CMK (cell line): ENCODE results near the gene GPA33.

Experiments
- DNase-seq: peaks from one replicate; pipeline ENCODE4 v3.0.0-alpha.2; 2010; ENCODE audit warnings: low read depth

Gene GPA33, protein sequence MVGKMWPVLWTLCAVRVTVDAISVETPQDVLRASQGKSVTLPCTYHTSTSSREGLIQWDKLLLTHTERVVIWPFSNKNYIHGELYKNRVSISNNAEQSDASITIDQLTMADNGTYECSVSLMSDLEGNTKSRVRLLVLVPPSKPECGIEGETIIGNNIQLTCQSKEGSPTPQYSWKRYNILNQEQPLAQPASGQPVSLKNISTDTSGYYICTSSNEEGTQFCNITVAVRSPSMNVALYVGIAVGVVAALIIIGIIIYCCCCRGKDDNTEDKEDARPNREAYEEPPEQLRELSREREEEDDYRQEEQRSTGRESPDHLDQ

DNA sequence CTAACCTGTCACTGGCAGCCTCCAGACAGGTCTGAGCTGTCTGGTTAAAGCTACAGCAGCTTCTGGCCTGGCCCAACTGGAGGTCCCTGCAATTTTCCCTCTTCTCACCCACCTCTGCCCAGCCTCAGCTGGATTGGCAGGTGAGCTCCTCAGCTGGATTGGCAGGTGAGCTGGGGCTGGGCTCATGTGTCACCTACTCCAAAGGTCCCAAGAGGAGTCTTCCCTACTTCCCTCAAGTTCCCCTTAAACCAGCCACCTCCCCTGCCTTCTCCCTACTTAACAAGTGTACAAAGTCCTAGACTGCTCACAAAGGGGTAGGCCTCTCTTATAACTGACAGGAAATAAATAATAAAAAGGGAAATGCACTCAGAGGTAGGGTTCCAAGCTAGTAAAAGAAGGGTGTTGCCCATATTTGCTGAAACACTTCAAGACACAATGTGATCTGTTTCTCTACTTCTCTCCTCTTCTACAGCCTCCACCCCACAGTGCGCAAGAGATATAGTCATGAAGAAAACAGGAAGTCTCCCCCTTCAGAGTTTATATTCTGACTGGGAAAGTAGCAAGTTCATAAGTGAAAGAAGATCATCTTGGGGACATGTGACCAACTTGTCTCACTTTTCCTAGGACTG is at the start of gene GPA33:
Gene GPA33 (minus strand): TSS at position 64 of the 629 bp plus-strand sequence. CDS start 90 bp downstream, outside the sequence.
- no peak for DNase-seq

DNA sequence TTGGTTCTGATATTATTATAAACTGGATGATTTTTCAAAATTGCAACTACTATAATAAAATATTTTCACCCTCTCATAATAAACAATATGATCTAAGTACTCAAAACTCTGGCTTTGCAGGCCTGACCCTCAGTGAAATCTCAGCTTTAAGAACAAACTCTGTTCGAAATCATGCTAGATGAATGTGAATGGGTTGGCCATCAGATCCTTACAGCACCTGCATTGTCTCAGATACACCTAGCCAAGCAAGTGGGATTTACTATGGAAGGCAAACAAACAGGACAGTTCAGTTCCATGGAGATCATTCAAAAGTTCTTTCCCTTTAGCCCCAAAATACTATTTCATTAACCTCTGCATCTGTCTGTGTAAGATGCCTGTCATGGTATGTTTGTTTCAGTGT is 48.5 kb upstream of the GPA33 start:
- DNase-seq = no peak

DNA sequence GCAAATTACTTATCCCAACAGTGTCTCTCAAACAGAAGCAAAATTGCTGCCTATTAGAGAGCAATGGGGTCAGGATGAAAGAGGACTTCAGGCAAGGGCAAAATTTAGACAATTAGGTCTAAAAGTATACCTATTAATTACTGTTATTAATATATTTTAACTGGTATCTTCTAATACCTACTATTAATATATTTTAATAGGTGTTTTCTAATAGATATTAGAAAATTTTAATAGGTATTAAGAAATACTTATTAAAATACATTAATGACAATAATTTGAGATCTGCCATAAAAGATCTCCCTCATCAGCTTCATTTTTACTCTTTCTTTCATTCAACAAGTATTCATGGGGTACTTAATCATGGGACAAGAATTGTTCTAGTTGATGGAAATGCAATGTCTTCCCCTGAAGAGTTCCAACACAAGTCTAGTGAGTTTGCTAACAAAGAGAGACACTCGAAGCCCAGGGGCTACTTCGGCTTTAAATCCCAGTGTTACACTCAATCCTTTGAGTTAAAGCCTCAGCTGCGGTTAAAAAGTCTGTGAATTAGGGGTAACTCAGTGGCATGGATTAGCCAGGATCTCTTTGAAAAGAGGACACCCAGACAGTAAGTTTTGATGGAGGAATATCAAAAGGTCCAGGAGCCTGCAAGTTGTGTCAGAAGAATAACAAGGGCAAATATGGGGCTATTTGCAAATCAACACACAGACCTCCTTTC is 47.8 kb upstream of the GPA33 start:
- DNase-seq = no peak

DNA sequence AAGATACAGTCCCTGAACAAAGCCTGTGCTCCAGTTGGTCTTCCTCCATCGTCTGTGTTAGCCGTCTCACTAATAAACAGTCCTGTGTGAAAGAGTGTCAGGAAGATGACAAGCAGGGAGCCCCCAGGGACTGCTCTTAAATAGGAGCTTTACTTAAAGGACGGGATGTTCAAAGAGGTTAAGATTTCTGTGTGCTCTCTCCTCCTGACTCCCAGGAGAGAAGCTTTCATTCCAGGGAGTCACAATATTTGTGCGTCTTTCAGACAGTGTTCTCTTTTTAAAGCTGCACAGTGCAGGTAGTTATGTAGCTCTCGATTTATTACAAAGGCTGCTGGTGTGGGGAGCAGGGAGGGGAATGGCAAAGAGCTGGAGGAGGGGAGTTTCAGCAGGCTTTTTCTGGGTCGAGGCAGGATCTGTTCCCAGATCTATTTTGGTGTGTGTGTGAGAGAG is 47.2 kb upstream of the GPA33 start:
- DNase-seq = no peak

DNA sequence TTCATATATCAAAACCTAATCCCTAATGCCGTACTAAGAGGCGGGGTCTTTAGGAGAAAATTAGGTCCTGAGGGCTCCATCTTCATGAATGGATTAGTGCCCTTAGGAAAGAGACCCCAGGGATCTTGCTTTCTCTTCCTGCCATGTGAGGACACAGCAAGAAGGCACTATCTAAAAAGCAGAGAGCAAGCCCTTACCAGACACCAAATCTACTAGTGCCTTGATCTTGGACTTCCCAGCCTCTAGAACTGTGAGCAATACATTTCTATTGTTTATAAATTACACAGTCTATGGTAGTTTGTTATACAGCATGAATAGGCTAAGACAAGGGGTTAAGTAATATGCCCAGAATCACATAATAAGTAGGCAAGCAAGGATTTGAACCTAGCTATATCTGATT is 46.6 kb upstream of the GPA33 start:
- DNase-seq = no peak

DNA sequence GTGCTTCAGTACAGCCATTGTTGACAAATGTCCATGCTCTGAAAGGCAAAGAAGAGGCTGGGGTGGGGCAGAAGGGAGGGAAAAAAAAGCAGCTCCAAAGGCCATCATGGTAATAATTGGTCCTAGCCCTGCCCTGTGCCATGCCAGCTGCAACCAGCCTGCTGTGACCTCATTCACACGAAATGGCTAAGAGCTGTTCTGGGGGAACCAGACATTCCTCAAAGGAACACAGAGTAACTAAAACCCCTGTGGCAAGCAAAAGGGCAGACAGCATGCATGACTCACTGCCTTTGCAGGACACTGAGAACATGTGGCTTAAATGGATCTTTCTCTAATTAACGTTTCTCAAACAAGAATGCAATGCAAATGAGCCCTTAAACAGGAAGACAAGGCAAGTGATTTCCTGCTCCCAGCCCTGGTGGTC is 46.0 kb upstream of the GPA33 start:
- no peak for DNase-seq

DNA sequence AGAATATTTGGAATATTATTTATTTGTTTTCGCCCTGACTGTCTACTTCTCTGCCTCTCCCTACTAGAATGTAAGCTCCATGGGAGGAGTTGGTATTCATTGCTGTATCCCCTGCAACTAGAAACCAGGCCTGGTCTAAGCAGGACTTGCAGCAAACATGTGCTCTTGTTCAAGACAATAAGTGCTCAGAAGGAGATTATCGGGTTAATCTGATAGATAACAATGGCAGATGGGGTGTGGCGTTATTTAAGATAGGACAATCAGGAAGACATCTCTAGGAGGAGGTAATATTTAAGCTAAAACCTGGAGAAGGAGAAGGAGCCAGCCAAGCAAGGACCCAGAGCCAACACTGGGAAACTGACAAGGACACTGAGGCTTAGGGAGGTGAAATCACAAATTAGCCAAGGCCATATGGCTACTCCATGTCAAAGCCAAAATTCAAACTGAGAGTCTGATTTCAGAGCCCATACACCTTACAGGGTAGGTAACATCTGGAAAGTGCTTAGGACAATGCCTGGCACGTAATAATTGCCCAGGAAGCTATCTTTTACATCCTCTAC is 45.2 kb upstream of the GPA33 start:
- no peak for DNase-seq

DNA sequence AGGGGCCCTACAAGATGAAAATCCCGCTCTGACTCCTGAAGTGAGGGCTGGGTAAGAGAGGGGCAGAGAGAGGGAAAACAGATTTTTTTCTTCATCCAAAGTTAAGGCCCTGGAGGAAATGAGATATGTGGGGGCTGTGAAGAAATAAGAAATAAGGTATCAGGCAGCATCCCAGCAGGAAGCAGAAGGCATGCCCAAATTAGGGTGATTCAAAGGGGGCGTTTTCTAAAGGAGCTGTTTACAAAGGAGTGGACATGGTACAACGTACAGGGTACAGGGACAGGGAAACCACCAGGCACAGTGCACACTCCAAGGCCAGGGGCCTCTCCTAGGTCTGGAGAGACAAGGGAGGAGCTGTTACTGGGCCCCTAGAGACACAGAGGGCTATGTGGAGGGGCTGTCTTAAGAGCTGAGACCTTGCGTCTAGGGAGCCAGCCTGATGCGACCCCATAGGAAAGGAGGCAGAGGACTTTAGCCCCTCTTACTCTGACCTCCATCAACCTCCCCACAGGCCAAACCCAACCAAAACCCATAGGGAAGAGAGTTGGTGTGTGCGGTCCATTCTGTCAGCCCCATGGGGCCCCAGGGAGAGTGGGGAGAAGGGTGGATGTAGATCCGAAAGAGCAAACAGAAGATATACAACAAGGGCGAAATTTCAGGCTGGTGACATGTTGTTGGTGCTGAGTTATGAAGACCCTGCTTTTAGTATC is 42.3 kb upstream of the GPA33 start:
- no peak for DNase-seq

DNA sequence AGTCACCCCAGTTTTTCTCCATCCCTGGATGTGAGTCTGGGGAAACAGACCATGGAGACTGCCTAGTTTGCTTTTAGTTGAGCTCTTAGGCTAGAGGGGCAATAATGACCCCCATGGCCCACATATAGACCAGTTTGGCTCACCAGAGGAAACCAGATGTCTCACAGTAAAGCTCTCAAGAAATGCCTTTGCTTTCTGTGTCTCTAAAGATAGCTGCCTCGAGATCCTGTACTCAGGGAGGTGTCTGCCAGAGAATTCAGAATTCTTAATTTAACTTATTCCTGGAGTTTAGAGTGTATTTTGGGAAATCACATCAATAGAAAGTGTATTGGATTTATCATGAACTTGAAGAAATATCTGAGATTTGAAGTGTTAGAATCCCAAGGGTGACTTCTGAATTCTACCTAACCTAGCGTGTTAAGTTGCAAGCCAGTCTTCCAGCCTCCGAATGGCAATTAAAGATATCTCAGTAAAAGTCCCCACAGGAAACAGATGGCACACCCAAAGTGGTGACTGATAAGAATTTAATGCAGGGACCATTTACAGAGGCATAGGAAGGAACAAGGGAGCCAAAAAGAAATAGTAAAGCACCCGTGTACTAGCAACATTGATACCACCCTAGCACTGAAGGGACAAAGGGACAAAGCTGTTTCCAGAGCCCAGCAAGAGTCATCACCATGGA is 40.8 kb upstream of the GPA33 start:
- DNase-seq = peak; percentile 86

DNA sequence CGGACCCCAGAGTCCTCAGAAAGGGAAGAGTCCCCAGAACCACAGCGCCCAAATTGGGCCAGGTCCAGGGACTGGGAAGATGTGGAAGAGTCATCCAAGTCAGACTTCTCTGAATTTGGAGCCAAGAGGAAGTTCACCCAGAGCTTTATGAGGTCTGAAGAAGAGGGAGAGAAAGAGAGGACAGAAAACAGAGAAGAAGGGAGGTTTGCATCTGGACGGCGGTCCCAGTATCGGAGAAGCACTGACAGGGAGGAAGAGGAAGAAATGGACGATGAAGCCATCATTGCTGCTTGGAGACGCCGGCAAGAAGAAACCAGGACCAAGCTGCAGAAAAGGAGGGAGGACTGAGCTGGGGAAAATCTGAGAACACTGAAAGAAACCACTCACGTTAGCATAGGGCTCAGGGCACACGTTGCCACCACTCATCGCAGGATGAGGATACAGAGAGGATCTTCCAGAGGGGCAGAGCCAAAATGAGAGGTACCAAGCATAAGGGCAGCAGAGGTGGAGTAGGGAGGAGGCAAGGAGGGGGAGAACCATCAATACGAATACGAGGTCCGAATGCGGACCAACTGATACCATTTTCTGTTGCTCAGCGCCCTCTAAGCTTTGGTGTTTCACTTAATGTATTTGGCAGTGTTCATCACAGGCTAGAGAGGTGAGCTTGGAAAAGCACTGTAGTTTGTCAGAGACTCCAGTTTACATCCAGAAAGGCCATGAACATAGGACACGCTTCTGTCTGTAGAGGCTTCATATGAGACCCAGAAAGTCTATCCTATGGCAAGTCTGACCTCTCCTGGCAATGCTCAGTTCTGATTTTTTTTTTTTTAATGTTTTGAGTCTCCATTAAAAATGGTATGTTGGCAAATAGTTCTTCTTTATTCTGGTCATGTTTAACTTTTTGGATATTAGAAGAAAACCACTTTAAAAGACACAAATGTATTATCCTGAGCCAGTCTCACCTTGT is 38.4 kb upstream of the GPA33 start:
- DNase-seq = no peak

DNA sequence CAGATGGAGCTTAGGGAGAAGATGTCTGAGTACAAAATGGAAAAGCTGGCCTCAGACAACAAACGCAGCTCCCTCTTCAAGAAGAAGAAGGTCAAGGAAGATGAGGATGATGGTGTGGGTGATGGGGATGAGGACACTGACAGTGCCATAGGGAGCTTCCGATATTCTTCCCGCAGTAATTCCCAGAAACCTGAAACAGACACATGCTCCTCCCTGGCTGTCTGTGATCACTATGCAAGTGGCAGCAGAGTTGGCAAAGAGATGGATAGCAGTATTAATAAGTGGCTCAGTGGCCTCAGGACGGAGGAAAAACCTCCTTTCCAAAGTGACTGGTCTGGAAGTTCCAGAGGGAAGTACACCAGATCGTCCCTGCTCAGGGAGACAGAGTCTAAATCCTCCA is 37.5 kb upstream of the GPA33 start:
- DNase-seq = no peak

DNA sequence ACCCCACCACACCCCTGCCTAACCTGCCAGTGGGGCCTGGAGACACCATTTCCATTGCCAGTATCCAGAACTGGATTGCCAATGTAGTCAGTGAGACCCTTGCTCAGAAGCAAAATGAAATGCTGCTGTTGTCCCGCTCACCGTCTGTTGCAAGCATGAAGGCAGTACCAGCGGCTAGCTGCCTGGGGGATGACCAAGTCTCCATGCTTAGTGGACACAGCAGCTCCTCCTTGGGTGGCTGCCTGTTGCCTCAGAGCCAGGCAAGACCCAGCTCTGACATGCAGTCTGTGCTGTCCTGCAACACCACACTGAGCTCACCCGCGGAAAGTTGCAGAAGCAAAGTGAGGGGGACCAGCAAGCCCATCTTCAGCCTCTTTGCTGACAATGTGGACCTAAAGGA is 37.1 kb upstream of the GPA33 start:
- DNase-seq = no peak

DNA sequence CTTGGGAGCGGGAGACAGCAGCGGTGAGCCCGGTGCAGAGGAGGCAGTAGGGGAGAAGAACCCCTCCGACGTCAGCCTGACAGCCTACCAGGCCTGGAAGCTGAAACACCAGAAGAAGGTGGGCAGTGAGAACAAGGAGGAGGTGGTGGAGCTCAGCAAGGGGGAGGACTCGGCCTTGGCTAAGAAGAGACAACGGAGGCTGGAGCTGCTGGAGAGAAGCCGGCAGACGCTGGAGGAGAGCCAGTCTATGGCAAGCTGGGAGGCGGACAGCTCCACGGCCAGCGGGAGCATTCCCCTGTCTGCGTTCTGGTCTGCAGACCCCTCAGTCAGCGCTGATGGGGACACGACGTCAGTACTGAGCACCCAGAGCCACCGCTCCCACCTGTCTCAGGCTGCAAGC is 36.6 kb upstream of the GPA33 start:
- no peak for DNase-seq

DNA sequence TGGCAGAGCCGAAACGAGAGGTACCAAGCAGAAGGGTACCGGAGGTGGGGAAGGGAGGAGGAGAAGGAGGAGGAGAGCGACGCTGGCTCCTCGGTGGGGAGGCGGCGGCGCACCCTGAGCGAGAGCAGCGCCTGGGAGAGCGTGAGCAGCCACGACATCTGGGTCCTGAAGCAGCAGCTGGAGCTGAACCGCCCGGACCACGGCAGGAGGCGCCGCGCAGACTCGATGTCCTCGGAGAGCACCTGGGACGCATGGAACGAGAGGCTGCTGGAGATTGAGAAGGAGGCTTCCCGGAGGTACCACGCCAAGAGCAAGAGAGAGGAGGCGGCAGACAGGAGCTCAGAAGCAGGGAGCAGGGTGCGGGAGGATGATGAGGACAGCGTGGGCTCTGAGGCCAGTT is 36.1 kb upstream of the GPA33 start:
- no peak for DNase-seq

DNA sequence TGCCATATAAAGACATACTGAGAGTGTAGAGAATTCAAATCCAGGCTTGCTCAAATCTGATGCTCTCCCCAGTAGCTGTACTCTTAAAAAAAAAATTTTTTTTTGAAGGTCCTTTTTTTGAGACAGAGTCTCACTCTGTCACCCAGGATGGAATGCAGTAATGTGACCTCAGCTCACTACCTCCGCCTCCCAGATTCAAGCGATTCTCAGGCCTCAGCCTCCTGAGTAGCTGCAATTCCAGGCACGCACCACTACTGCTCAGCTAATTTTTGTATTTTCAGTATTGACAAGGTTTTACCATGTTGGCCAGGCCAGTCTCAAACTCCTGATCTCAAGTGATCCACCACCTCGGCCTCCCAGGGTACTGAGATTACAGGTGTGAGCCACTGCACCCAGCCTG is 32.4 kb upstream of the GPA33 start:
- no peak for DNase-seq

DNA sequence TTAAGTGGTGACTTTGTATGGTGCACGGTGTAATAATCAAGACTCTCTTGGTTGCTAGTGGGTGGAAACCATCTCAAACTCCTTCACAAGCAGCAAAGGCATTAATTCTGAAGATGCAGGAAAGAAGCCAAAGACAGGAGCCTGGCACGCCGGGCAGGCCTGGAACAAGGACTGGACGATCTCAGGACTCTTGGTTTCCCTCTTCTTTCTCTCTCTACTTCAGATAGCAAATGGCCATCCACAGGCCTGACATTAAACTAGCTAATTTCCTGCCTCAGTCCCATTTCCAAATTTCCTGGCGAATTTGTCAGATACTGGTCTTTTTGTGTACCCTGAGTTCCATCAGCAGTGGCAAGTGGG is 31.9 kb upstream of the GPA33 start:
- no peak for DNase-seq

DNA sequence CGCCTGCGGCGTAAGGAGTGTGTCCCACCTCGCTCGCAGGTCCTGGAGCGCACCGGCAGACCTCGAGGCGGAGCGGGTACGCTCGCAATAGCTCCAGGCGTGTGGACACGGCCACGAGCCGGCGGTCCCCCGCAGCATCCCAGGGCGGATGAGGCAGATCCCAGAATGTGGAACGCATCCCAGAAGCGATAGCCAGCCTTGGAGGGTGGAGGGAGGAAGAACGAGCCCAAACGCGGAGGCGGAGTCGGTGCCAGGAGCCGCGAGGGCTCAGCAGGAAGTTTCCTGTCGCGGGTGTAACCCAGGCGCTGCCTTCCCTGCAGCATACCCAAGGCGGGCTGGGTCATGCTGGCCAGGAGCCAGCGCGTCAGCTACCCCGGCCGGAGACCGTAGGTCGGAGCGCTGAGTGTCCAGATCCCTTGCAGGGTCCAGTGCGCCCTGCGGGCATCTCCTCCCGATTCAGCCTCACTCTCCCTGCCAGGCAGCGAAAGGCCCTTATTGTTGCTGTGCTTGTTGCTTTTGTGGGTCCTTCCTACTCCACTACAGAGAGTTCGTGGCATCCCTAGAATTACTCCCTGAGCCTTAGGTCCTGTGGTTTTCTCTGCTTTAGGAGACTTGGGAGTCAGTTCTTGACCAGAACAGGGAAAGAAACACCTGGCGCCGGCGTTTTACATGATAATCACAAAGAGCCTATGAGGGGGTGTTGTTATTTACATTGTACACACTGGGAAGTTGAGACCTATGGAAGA is 31.4 kb upstream of the GPA33 start:
- DNase-seq = no peak

DNA sequence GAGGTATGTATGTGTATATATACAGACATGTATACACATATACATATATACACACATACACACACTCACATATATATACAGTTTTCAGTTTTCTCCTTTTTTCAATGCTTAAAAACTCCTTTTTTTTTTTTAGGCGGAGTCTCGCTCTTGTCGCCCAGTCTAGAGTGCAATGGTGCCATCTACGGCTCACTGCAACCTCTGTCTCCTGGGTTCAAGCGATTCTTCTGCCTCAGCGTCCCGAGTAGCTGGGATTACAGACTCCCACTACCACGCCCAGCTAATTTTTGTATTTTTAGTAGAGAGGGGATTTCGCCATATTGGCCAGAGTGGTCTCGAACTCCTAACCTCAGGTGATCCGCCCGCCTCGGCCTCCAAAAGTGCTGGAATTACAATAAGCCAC is 30.7 kb upstream of the GPA33 start:
- DNase-seq = no peak

DNA sequence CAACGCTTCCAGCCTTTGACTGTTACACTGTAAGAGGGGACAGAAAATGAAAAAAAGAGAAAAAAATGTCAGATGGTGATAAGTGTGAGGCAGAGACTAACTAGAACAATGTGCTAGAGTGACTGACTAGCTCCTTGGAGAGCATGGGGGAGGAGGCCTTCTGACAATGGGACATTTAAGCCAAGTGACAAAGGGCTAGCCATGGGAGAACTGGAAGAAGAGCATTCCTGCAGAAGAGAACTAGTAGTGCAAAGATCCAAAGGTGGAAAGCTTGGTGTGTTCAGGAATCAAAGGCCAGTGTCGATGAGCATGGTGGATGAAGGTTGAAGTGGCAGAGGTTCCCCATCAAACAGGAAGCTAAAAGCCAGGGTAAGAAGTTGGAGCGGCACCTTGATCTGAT is 29.5 kb upstream of the GPA33 start:
- DNase-seq = no peak

DNA sequence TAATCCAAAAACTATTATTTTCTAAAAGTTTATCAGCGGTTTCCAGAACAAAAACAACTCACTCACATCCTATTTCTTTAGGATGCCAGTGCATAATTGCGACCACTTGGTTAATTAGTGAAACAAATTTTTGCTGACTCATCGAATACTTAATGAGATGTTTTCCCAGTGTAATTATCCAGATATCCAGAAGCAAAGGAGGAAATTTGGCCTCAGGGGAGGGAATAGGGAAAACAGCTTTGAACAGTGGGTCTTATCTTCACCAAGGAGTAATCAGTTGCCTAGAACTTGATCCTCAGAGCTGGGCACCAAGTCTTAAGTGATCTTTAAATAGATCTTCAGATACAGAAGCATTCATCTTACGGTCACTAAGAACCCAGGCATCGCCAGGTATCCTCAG is 28.0 kb upstream of the GPA33 start:
- DNase-seq = no peak
